HG03064 (cell line): ENCODE results near the gene MT1G.
"Not testable (repeated sequence)": the region's sequence is repeated elsewhere in the genome, so short reads cannot be mapped to it uniquely, and the experiment has no call there.

Experiments used
- ATAC-seq: cut with Tn5 transposase; IDR thresholded peaks from one replicate; pipeline ENCODE4 v1.9.1; 2021; ENCODE audit warnings: low read depth; ENCODE audit not compliant: unreplicated experiment

The MT1G gene

GRCh38 chr16:56684926-56685590 is 17.2 kb upstream of the MT1G start:
- ATAC-seq = no peak

- ATAC-seq = no peak
Observed at GRCh38 chr16:56684256-56684925, 16.5 kb upstream of the MT1G start.

DNA sequence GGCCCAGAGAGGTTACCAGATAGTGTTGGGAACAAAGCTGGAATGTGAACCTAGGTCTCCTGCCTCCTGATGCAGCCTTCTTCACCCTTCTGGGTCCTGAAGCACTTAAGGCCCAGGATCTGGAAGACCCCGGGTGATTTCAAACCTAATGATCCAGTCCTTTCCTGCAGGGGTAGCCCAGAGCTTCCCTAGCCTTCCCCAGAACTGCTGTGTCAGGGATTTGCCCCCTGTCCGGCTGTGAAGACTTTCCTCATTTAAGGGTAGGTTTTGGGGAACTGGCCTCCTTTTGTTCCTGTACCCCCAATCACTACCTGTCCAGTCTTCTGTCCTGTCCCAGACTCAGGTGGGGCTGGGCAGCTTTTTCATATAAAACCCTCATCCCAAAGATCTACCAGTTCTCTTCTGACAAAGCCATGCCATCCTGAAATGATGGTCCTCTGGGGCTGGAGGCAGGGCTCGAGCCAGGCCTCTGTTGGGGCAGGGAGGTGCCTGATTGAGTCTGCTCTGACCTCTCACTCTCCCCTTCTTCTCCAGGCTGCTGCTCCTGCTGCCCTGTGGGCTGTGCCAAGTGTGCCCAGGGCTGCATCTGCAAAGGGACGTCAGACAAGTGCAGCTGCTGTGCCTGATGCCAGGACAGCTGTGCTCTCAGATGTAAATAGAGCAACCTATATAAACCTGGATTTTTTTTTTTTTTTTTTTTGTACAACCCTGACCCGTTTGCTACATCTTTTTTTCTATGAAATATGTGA is 15.7 kb upstream of the MT1G start:
- ATAC-seq = no peak

- no peak for ATAC-seq
Observed at GRCh38 chr16:56682703-56683397, 15.0 kb upstream of the MT1G start.

- peak; percentile 98 for ATAC-seq
Observed at GRCh38 chr16:56681939-56682702, 14.3 kb upstream of the MT1G start, which contains the start of gene MT1X. TSS of gene MT1X (plus strand) at chr16:56682470. CDS start at chr16:56682541, 71 bp downstream.

GRCh38 chr16:56679818-56680217 is 12.0 kb upstream of the MT1G start:
- no peak for ATAC-seq

GRCh38 chr16:56679078-56679730 is 11.3 kb upstream of the MT1G start:
- no peak for ATAC-seq

DNA sequence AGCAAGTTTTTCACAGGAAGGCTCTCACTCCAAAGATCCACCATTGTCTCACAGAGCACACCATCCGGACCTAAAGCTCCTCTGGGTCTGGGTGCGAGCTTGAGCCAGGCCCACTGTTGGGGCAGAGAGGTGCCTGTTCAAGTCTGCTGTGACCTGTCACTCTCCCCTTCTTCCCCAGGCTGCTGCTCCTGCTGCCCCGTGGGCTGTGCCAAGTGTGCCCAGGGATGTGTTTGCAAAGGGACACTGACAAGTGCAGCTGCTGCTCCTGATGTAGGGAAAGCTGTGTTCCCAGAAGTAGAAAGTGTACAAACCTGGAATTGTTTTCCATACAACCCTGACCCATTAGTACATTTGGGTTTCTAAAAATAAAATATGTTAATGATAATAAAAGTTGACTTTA is 9.6 kb upstream of the MT1G start:
- no peak for ATAC-seq

DNA sequence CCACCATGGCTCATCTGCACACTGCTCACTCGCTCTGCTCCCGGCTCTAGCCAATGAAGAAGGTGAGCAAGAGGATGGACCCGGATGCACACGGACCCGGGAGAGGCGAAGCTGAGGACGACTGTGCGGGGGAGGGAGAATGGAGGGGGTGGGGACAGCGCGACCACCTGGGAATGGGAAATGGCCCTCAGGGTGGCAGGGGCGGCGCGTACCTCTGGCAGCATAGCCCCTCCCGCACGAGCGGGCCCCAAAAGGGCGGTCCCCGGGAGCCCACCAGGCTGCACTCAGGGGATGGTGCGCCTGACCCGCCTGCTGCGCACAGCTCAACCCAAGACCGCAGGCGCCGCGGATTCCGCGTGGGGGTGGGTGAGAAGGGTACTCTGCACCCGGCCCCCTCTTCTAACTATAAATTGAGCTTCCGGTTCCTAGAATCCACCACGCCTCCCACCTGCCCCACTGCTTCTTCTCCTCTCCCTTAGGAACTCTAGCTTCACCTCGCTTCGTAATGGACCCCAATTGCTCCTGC is 7.9 kb upstream of the MT1G start:
- ATAC-seq = no peak

DNA sequence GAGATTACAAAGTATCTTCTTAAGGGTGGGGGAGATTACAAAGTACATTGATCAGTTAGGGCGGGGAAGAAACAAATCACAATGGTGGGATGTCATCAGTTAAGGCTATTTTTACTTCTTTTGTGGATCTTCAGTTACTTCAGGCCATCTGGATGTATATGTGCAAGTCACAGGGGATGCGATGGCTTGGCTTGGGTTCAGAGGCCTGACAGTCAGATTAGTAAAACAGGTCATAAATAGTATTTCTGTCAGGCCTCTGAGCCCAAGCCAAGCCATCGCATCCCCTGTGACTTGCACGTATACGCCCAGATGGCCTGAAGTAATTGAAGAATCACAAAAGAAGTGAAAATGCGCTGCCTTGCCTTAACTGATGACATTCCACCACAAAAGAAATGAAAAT is 6.7 kb upstream of the MT1G start:
- not testable (repeated sequence) for ATAC-seq

DNA sequence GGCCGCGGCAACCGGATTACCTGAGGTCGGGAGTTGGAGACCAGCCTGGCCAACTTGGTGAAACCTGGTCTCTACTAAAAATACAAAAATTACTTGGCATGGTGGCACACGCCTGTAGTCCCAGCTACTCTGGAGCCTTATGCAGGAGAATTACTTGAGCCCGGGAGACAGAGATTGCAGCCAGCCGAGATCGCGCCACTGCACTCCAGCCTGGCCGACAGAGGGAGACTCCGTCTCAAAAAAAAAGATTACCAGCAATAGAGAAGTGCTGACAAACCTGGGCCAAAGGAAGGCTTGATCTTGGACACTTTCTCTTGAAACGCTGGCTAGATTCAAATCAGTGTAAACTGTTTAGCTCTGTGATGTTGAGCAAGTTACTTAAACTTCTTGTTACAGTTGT is 6.1 kb upstream of the MT1G start:
- ATAC-seq = no peak

- ATAC-seq = no peak
Observed at GRCh38 chr16:56672761-56673536, 5.1 kb upstream of the MT1G start.

GRCh38 chr16:56672171-56672570 is 4.3 kb upstream of the MT1G start:
- ATAC-seq = not testable (repeated sequence)

GRCh38 chr16:56671691-56672090 is 3.8 kb upstream of the MT1G start:
- not testable (repeated sequence) for ATAC-seq

- no peak for ATAC-seq
Observed at GRCh38 chr16:56670620-56670934, 2.7 kb upstream of the MT1G start.

DNA sequence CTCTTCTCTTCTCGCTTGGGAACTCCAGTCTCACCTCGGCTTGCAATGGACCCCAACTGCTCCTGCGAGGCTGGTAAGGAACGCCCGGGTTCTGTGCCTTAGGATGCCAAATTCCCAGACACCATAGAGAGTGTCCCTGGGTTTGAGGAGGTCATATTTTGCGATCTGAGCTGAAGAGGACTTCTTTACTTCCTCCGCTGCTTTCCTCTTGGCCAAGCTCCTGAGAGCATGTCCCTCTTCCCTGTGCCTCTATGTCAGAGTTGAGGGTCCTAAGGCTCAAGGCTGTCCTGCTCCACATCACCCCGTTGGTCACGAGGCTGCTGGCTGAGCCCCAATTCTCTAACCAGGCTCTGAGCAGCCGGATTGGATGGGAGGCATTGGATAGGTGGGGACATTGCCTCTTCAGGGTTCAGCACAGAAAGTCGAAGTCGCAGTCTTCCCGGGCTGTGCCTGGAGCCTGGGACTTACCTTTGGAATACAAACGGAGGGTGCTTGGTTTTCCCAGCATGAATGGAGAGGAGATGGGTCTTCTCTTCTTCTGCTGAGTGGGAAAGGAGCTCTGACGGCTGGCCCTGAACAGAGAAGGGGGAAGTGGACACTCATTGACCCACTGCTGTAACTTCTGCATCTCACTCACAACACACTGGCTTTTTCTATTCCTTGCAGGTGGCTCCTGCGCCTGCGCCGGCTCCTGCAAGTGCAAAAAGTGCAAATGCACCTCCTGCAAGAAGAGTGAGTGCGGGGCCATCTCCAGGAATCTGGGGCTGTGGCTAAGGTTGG is 2.2 kb upstream of the MT1G start:
- no peak for ATAC-seq

GRCh38 chr16:56669005-56669839 is 1.4 kb upstream of the MT1G start, which contains the start of gene MT1H:
TSS of gene MT1H (plus strand) at chr16:56669814. CDS start at chr16:56669885, 71 bp downstream.
- ATAC-seq = no peak
